Muscle of back (tissue), 11 donors: Measurements from ENCODE around the gene CDR2. TPM values are rescaled to one million over a fixed set of nuclear protein-coding genes. Genes with fewer than 3 reads are reported as not detected.
"Not testable (repeated sequence)": the region's sequence is repeated elsewhere in the genome, so short reads cannot be mapped to it uniquely, and the experiment has no call there.

ENCODE experiments used
- DNase-seq, 3 donors: peaks; one replicate each; pipeline versions ENCODE4 v3.0.0 to v3.0.0-alpha.2; 2013
- polyA plus RNA-seq, 10 donors: library from polyadenylated mRNA; unstranded; fragments of 120-200 nt; gene quantifications; one replicate each; pipeline ENCODE4 v1.2.1, GENCODE V29; 2013; ENCODE audit not compliant: insufficient read length in 10 of 10

The CDR2 gene
- polyA plus RNA-seq, 10 donors: 13.0 to 28.5 (median 19.2) TPM

- DNase-seq: peak in 1 of 3 donors; percentile 39
These were observed 6.1 kb upstream of the CDR2 start for GRCh38 chr16:22380529-22380928.

GRCh38 chr16:22379656-22380055, 5.2 kb upstream of the CDR2 start:
- DNase-seq: no peak

GRCh38 chr16:22375963-22376640, 1.7 kb upstream of the CDR2 start:
- DNase-seq: no peak

- no peak for DNase-seq
These were observed 921 bp upstream of the CDR2 start for GRCh38 chr16:22375117-22375962.

GRCh38 chr16:22373662-22374310, 633 bp downstream of the CDR2 start:
- peak in 2 of 3 donors; percentile 55 to 83 for DNase-seq

- DNase-seq: no peak
These were observed 1.3 kb downstream of the CDR2 start for GRCh38 chr16:22372882-22373661.

- peak in 2 of 3 donors; percentile 50 to 54 for DNase-seq
These were observed 4.2 kb downstream of the CDR2 start for GRCh38 chr16:22370038-22370820.

- peak; percentile 25 to 58 (median 27) for DNase-seq
These were observed 5.1 kb downstream of the CDR2 start for GRCh38 chr16:22369221-22369811.

- DNase-seq: not testable (repeated sequence)
These were observed 6.1 kb downstream of the CDR2 start for GRCh38 chr16:22368200-22368826.

GRCh38 chr16:22366889-22367288, 7.5 kb downstream of the CDR2 start:
- no peak for DNase-seq

- DNase-seq: no peak
These were observed 8.0 kb downstream of the CDR2 start for GRCh38 chr16:22366371-22366770.

- no peak for DNase-seq
These were observed 10.2 kb downstream of the CDR2 start for GRCh38 chr16:22364241-22364640.

GRCh38 chr16:22360963-22361659, 13.3 kb downstream of the CDR2 start:
- DNase-seq: no peak

GRCh38 chr16:22359679-22360078, 14.7 kb downstream of the CDR2 start:
- no peak for DNase-seq

GRCh38 chr16:22358000-22358399, 16.4 kb downstream of the CDR2 start:
- DNase-seq: no peak

- no peak for DNase-seq
These were observed 16.8 kb downstream of the CDR2 start for GRCh38 chr16:22357635-22357971.

GRCh38 chr16:22356930-22357634, 17.3 kb downstream of the CDR2 start:
- no peak for DNase-seq

GRCh38 chr16:22355487-22355908, 18.9 kb downstream of the CDR2 start:
- DNase-seq: no peak
